BLaER1 (cell line): ENCODE results near the gene TMPRSS11A.

Source experiments
- H3K27ac ChIP-seq: shearing (Covaris generic); formaldehyde crosslinking; 2 replicates; pipeline ENCODE4 v1.8.1; 2022
- H3K27me3 ChIP-seq: shearing (Covaris generic); formaldehyde crosslinking; 2 replicates; pipeline ENCODE4 v1.8.1; 2022
- H3K36me3 ChIP-seq: shearing (Covaris generic); formaldehyde crosslinking; 2 replicates; pipeline ENCODE4 v1.8.1; 2022
- H3K4me1 ChIP-seq: shearing (Covaris generic); formaldehyde crosslinking; 2 replicates; pipeline ENCODE4 v1.8.1; 2022
- H3K4me2 ChIP-seq: shearing (Covaris generic); formaldehyde crosslinking; 2 replicates; pipeline ENCODE4 v1.8.1; 2022
- H3K4me3 ChIP-seq: shearing (Covaris generic); formaldehyde crosslinking; 2 replicates; pipeline ENCODE4 v1.8.1; 2022
- H3K9ac ChIP-seq: shearing (Covaris generic); formaldehyde crosslinking; 2 replicates; pipeline ENCODE4 v1.8.1; 2022
- H3K9me3 ChIP-seq: shearing (Covaris generic); formaldehyde crosslinking; 2 replicates; pipeline ENCODE4 v1.8.1; 2022
- H4K20me1 ChIP-seq: shearing (Covaris generic); formaldehyde crosslinking; 2 replicates; pipeline ENCODE4 v1.8.1; 2022
- Cebpa-rat ChIP-seq: shearing (Covaris generic); IDR thresholded peaks from 2 replicates; pipeline ENCODE4 v1.8.1; 2022

The TMPRSS11A gene

GRCh38 chr4:67963356-67963755, at the start of gene TMPRSS11A:
TMPRSS11A (minus strand) TSS chr4:67963493; CDS start chr4:67963393, 100 bp downstream.
- H3K4me3 ChIP-seq = no peak within 1 kb of the TSS
- H4K20me1 ChIP-seq = no peaks in the 10 kb centered on the region
- no peak within 1 kb of the TSS for H3K9ac ChIP-seq
- no peaks in the 10 kb centered on the region for H3K36me3 ChIP-seq
- no peaks in the 10 kb centered on the region for H3K4me1 ChIP-seq
- no peak within 1 kb of the TSS for H3K27ac ChIP-seq
- no peak for TF ChIP-seq Cebpa-rat
- 0 out of 2 replicates have a peak, but pooled peaks cover 2% of the 10 kb centered on the region for H3K9me3 ChIP-seq
- H3K4me2 ChIP-seq = no peak within 1 kb of the TSS
- H3K27me3 ChIP-seq = no peaks in the 10 kb centered on the region

- H3K36me3 ChIP-seq = no peaks in the 10 kb centered on the region
- H3K9ac ChIP-seq = no peak overlapping the region
- no peak overlapping the region for H3K27ac ChIP-seq
- no peak overlapping the region for H3K4me3 ChIP-seq
- H3K27me3 ChIP-seq = no peaks in the 10 kb centered on the region
- H3K4me2 ChIP-seq = no peak overlapping the region
- H4K20me1 ChIP-seq = no peaks in the 10 kb centered on the region
- no peak for TF ChIP-seq Cebpa-rat
- H3K4me1 ChIP-seq = peaks cover 10% of the 10 kb centered on the region; the same call in 1 of the 2 replicates
- peaks cover 12% of the 10 kb centered on the region for H3K9me3 ChIP-seq
Measured at GRCh38 chr4:68011684-68012083, 48.4 kb upstream of the TMPRSS11A start.

- Histone ChIP-seq H4K20me1 (no peaks in the 10 kb centered on the region), H3K27me3 (no peaks in the 10 kb centered on the region), H3K27ac (no peak overlapping the region), H3K9ac (no peak overlapping the region), H3K4me1 (0 out of 2 replicates have a peak, but pooled peaks cover 6% of the 10 kb centered on the region), H3K9me3 (no peaks in the 10 kb centered on the region), H3K4me2 (no peak overlapping the region), H3K36me3 (no peaks in the 10 kb centered on the region), H3K4me3 (no peak overlapping the region)
- TF ChIP-seq Cebpa-rat = no peak
Measured at GRCh38 chr4:68002906-68003305, 39.6 kb upstream of the TMPRSS11A start.

- no peak for TF ChIP-seq Cebpa-rat
- Histone ChIP-seq H3K9ac (no peak overlapping the region), H3K36me3 (no peaks in the 10 kb centered on the region), H4K20me1 (no peaks in the 10 kb centered on the region), H3K27me3 (no peaks in the 10 kb centered on the region), H3K4me3 (no peak overlapping the region), H3K9me3 (no peaks in the 10 kb centered on the region), H3K27ac (no peak overlapping the region), H3K4me2 (no peak overlapping the region), H3K4me1 (0 out of 2 replicates have a peak, but pooled peaks cover 6% of the 10 kb centered on the region)
Measured at GRCh38 chr4:67996127-67996526, 32.8 kb upstream of the TMPRSS11A start.

GRCh38 chr4:67988991-67989390, 25.7 kb upstream of the TMPRSS11A start:
- H3K27me3 ChIP-seq = no peaks in the 10 kb centered on the region
- no peaks in the 10 kb centered on the region; the same call in 1 of the 2 replicates for H3K9me3 ChIP-seq
- no peak overlapping the region for H3K4me2 ChIP-seq
- H3K27ac ChIP-seq = no peak overlapping the region
- no peaks in the 10 kb centered on the region for H3K4me1 ChIP-seq
- H3K36me3 ChIP-seq = no peaks in the 10 kb centered on the region
- H4K20me1 ChIP-seq = no peaks in the 10 kb centered on the region
- TF ChIP-seq Cebpa-rat = no peak
- H3K4me3 ChIP-seq = no peak overlapping the region
- no peak overlapping the region for H3K9ac ChIP-seq

DNA sequence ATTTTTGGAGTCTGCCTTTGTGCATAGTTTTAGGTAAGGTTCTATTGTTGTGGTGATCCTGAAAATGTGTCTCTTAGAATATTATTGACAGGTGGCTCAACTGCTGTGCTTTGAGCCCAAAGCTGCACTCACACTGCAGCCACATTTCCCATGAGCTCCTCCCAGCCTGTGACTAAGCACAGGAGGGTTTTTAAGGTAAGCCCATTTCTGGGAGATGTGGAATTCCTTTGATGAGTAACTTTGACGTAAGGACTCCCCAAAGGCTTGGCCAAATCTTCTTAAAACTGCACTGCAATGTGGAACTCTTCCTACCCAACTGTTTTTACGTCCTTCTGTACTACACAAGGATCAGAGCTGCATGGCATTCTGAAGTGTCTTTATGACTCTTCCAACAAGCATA, 20.0 kb upstream of the TMPRSS11A start:
- Histone ChIP-seq H3K36me3 (no peaks in the 10 kb centered on the region), H3K4me1 (no peaks in the 10 kb centered on the region)

GRCh38 chr4:67980512-67980911, 17.2 kb upstream of the TMPRSS11A start:
- Histone ChIP-seq H3K36me3 (no peaks in the 10 kb centered on the region), H3K4me3 (no peak overlapping the region), H3K9ac (no peak overlapping the region), H3K4me1 (no peaks in the 10 kb centered on the region), H3K27me3 (no peaks in the 10 kb centered on the region), H3K4me2 (no peak overlapping the region), H3K9me3 (no peaks in the 10 kb centered on the region), H4K20me1 (no peaks in the 10 kb centered on the region), H3K27ac (no peak overlapping the region)
- TF ChIP-seq Cebpa-rat = no peak

More for the DNA sequence above, 20.0 kb upstream of the TMPRSS11A start:
- Histone ChIP-seq H3K4me2 (no peak overlapping the region), H4K20me1 (no peaks in the 10 kb centered on the region), H3K4me3 (no peak overlapping the region), H3K9me3 (no peaks in the 10 kb centered on the region; the same call in 1 of the 2 replicates), H3K9ac (no peak overlapping the region), H3K27me3 (no peaks in the 10 kb centered on the region), H3K27ac (no peak overlapping the region)
- TF ChIP-seq Cebpa-rat = no peak

- no peak overlapping the region for H3K9ac ChIP-seq
- no peak overlapping the region for H3K27ac ChIP-seq
- H3K4me3 ChIP-seq = no peak overlapping the region
- H3K27me3 ChIP-seq = no peaks in the 10 kb centered on the region
- H3K4me1 ChIP-seq = no peaks in the 10 kb centered on the region
- H3K36me3 ChIP-seq = no peaks in the 10 kb centered on the region
- peaks cover 11% of the 10 kb centered on the region; the same call in 1 of the 2 replicates for H3K9me3 ChIP-seq
- no peak overlapping the region for H3K4me2 ChIP-seq
- no peak for TF ChIP-seq Cebpa-rat
- H4K20me1 ChIP-seq = no peaks in the 10 kb centered on the region
Measured at GRCh38 chr4:67973608-67974007, 10.3 kb upstream of the TMPRSS11A start.

GRCh38 chr4:67954890-67955289, 8.4 kb downstream of the TMPRSS11A start:
- Histone ChIP-seq H3K27ac (no peak overlapping the region), H4K20me1 (no peaks in the 10 kb centered on the region), H3K4me2 (no peak overlapping the region), H3K9me3 (peaks cover 9% of the 10 kb centered on the region; the same call in 1 of the 2 replicates), H3K4me1 (no peaks in the 10 kb centered on the region), H3K27me3 (no peaks in the 10 kb centered on the region), H3K4me3 (no peak overlapping the region), H3K9ac (no peak overlapping the region), H3K36me3 (no peaks in the 10 kb centered on the region)
- TF ChIP-seq Cebpa-rat = no peak

DNA sequence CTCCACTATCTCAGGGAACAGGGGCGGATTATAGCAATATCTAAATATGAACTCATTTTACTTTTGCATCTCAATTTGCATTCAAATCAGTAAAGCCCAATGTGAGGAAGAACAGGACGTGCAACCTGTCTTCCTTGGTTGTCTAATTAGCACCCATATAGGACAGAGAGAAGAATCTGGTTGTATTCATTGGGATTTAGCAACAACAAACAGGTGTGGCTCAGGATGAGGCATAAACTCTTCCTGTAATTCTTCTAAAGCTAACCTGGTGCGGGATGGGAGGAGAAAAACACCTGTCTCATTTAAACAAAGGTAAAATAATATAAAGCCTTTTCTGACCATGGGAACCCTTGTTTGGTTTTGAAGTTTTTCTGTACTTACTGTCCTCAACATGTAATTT, 22.2 kb downstream of the TMPRSS11A start:
- H3K36me3 ChIP-seq = no peaks in the 10 kb centered on the region
- no peak for TF ChIP-seq Cebpa-rat
- H3K9me3 ChIP-seq = peaks cover 11% of the 10 kb centered on the region
- peaks cover 8% of the 10 kb centered on the region for H3K4me1 ChIP-seq
- no peak overlapping the region for H3K4me2 ChIP-seq
- no peak overlapping the region for H3K9ac ChIP-seq
- no peak overlapping the region for H3K4me3 ChIP-seq
- no peaks in the 10 kb centered on the region for H3K27me3 ChIP-seq
- no peak overlapping the region for H3K27ac ChIP-seq
- no peaks in the 10 kb centered on the region for H4K20me1 ChIP-seq

DNA sequence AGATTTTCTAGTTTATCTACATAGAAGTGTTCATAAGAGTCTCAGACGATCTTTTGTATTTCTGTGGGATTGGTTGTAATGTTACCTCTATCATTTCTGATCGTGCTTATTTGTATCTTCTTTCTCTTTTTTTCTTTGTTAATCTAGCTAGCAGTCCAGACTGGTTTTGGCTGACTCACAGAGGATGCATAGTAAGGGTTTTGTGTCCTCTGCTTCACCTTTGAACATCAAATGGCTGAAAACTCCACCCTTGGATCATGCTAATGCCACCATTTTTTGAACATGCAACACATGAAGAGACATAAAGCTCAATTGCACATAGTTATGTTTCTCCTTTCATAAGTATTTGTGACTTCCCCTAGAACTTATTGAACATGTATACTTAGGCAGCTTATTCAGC, 22.8 kb downstream of the TMPRSS11A start:
- no peak for TF ChIP-seq Cebpa-rat
- H3K36me3 ChIP-seq = no peaks in the 10 kb centered on the region
- no peak overlapping the region for H3K4me2 ChIP-seq
- peaks cover 11% of the 10 kb centered on the region for H3K9me3 ChIP-seq
- no peak overlapping the region for H3K27ac ChIP-seq
- no peaks in the 10 kb centered on the region for H3K27me3 ChIP-seq
- no peak overlapping the region for H3K4me3 ChIP-seq
- no peak overlapping the region for H3K9ac ChIP-seq
- H3K4me1 ChIP-seq = peaks cover 14% of the 10 kb centered on the region
- no peaks in the 10 kb centered on the region for H4K20me1 ChIP-seq
